ENCODE measurements around the gene HHEX. TPM values are rescaled to one million over a fixed set of nuclear protein-coding genes. Genes with fewer than 3 reads are reported as not detected.
"Not testable (repeated sequence)": the region's sequence is repeated elsewhere in the genome, so short reads cannot be mapped to it uniquely, and the experiment has no call there.

HHEX gene
- total RNA-seq, 8 experiments from 2014 or later, result 0.38 to 8.1 (median 0.56) TPM; not detected in 3

DNA sequence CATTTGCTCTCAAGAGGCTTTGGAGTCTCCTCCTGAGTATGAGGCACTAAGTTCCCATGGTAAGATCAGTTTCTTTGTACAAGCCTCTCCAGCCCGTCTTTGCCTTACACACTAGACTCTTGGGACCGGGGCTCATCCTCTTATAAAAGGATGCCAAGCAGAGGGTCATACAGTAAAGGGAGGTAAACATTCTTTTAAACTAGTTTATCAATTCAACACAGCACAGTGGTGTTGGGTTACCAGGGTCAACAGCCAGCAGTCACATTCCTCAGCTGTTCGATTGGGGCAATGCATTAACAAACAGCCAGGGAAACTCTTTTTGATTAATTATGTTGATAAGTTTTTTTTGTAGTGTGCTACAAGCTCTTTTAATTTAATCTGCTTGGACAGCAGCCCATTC lies 37.8 kb downstream of the HHEX start:
- Histone ChIP-seq H3K4me1 (replicated peaks in 1 of 2) (no peaks in the 10 kb centered on the region), H3K27ac (no peak overlapping the region), H3K4me3 (no peak overlapping the region)
- no peak for ATAC-seq (replicated peaks in 6 of 8)
- 32 to 75% (median 57%) methylated on average over 1 to 3 of the region's 3 CpGs; no CpG with 5 or more reads in 4 of the 10 experiments for WGBS, 10 experiments
- in situ Hi-C loops (cut with MboI; ENCODE audit: low pct_unique_long_range_greater_than_20kb in 2 of 9, low sequenced_read_pairs in 9 of 9, unreplicated experiment in 9 of 9), result no loop called here

- Histone ChIP-seq H3K27ac (no peak overlapping the region), H3K4me3 (no peak overlapping the region), H3K4me1 (replicated peaks in 1 of 2) (no peaks in the 10 kb centered on the region)
- ATAC-seq (replicated peaks in 6 of 8), result no peak
- WGBS, 10 experiments, result 0 to 33% (median 0%) methylated on average over 1 of the region's 2 CpGs; no CpG with 5 or more reads in 7 of the 10 experiments
- in situ Hi-C loops (cut with MboI; ENCODE audit: low pct_unique_long_range_greater_than_20kb in 2 of 9, low sequenced_read_pairs in 9 of 9, unreplicated experiment in 9 of 9), result no loop called here
Measured at GRCh38 chr10:92729886-92730285, 40.1 kb downstream of the HHEX start.

- in situ Hi-C loops (cut with MboI; ENCODE audit: low pct_unique_long_range_greater_than_20kb in 2 of 9, low sequenced_read_pairs in 9 of 9, unreplicated experiment in 9 of 9), result no loop called here
- 0 to 100% (median 60%) methylated on average over 1 to 2 of the region's 2 CpGs; no CpG with 5 or more reads in 5 of the 10 experiments for WGBS, 10 experiments
- no peak for ATAC-seq (replicated peaks in 6 of 8)
Measured at GRCh38 chr10:92732958-92733357, 43.2 kb downstream of the HHEX start.

DNA sequence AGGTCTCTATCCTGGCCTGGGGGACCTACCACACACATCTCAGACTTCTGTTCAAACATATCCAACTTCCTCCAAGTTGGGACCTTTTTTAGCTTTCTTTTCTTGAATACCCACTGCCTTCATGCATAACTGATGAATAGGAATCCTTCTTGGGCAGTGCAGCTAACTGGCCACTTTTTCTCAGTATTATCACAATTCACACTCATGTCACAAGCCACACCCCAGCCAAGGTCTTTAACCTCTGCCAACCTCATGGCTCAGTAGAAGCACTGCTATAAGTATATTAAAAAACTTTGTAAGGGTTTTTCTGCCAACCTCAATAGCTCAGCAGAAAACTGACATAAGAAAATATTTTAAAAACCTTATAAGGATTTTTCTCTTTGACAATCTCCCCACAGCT lies 44.5 kb downstream of the HHEX start:
- Histone ChIP-seq H3K4me1 (replicated peaks in 1 of 2) (no peaks in the 10 kb centered on the region), H3K27ac (no peak overlapping the region), H3K4me3 (no peak overlapping the region)
- in situ Hi-C loops (cut with MboI; ENCODE audit: low pct_unique_long_range_greater_than_20kb in 2 of 9, low sequenced_read_pairs in 9 of 9, unreplicated experiment in 9 of 9), result no loop called here
- no peak for ATAC-seq (replicated peaks in 6 of 8)

More at GRCh38 chr10:92732958-92733357, 43.2 kb downstream of the HHEX start:
- Histone ChIP-seq H3K4me3 (no peak overlapping the region), H3K4me1 (replicated peaks in 1 of 2) (no peaks in the 10 kb centered on the region), H3K27ac (no peak overlapping the region)

- 60 to 100% (median 89%) methylated on average over 1 to 3 of the region's 3 CpGs; no CpG with 5 or more reads in 5 of the 10 experiments for WGBS, 10 experiments
- ATAC-seq (replicated peaks in 6 of 8), result no peak
- in situ Hi-C loops (cut with MboI; ENCODE audit: low pct_unique_long_range_greater_than_20kb in 2 of 9, low sequenced_read_pairs in 9 of 9, unreplicated experiment in 9 of 9), result no loop called here
- H3K4me1 ChIP-seq (replicated peaks in 1 of 2), result no peaks in the 10 kb centered on the region
- H3K4me3 ChIP-seq, result no peak overlapping the region
- no peak overlapping the region for H3K27ac ChIP-seq
Measured at GRCh38 chr10:92735938-92736337, 46.2 kb downstream of the HHEX start.

DNA sequence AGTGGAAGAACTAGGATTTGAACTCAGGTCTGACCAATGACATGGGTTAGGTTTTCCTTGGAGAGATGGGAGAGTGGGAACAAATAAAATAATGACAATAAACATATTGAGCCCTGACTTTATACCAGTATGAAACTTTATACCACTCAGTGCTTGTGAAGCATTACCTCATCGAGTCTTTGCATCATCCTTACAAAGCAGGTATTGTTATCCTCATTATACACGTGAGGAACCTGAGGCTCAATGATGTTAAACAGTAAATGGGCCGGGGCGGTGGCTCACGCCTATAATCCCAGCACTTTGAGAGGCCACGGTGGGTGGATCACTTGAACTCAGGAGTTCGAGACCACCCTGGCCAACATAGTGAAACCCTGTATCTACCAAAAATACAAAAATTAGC lies 47.7 kb downstream of the HHEX start:
- WGBS, 10 experiments, result 46 to 100% (median 70%) methylated on average over 1 to 4 of the region's 7 CpGs; no CpG with 5 or more reads in 4 of the 10 experiments
- Histone ChIP-seq H3K27ac (no peak overlapping the region), H3K4me1 (replicated peaks in 1 of 2) (no peaks in the 10 kb centered on the region), H3K4me3 (no peak overlapping the region)
- no peak for ATAC-seq (replicated peaks in 6 of 8)
- in situ Hi-C loops (cut with MboI; ENCODE audit: low pct_unique_long_range_greater_than_20kb in 2 of 9, low sequenced_read_pairs in 9 of 9, unreplicated experiment in 9 of 9), result no loop called here

DNA sequence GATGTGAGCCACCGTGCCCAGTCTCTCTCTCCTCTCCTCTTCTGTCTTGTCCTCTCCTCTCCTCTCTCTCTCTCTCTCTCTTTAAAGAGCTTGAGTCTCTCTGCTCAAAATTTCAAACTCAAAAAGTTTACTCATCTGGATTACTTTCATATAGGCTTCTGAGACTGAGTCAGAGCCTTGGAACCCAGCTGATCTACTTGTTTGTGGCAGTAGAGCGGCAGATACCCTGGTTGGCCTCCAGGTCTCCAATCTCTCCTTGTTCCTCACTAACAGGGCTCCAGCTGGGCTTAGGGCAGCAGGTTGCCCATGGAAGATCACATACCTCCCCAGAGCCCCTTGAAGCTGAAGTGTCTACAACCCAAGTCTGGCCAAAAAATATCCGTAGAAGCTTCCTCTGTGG lies 51.0 kb downstream of the HHEX start:
- ATAC-seq (replicated peaks in 6 of 8), result no peak
- H3K4me3 ChIP-seq, result no peak overlapping the region
- no peaks in the 10 kb centered on the region for H3K4me1 ChIP-seq (replicated peaks in 1 of 2)
- no peak overlapping the region for H3K27ac ChIP-seq
- 67 to 100% (median 100%) methylated on average over 1 of the region's 3 CpGs; no CpG with 5 or more reads in 3 of the 10 experiments for WGBS, 10 experiments
- in situ Hi-C loops (cut with MboI; ENCODE audit: low pct_unique_long_range_greater_than_20kb in 2 of 9, low sequenced_read_pairs in 9 of 9, unreplicated experiment in 9 of 9), result no loop called here

DNA sequence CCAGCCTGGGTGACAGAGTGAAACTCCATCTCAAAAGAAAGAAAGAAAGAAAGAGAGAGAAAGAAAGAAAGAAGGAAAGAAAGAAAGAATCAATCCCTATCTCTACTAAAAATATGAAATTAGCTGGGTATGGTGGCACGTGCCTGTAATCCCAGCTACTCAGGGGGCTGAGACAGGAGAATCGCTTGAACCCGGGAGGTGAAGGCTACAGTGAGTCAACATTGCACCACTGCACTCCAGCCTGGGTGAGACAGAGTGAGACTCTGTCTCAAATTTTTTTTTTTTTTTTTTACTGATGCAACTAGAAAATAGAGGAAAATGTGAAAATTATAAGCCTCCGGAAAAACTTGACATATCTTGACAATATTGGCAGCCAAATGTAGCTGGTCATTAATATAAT lies 52.0 kb downstream of the HHEX start:
- in situ Hi-C loops (cut with MboI; ENCODE audit: low pct_unique_long_range_greater_than_20kb in 2 of 9, low sequenced_read_pairs in 9 of 9, unreplicated experiment in 9 of 9); ATAC-seq (replicated peaks in 6 of 8); H3K4me1 ChIP-seq (replicated peaks in 1 of 2); H3K27ac ChIP-seq; H3K4me3 ChIP-seq: not testable (repeated sequence)
- WGBS, 10 experiments, result 5 to 96% (median 88%) methylated on average over 2 to 4 of the region's 4 CpGs; no CpG with 5 or more reads in 1 of the 10 experiments

DNA sequence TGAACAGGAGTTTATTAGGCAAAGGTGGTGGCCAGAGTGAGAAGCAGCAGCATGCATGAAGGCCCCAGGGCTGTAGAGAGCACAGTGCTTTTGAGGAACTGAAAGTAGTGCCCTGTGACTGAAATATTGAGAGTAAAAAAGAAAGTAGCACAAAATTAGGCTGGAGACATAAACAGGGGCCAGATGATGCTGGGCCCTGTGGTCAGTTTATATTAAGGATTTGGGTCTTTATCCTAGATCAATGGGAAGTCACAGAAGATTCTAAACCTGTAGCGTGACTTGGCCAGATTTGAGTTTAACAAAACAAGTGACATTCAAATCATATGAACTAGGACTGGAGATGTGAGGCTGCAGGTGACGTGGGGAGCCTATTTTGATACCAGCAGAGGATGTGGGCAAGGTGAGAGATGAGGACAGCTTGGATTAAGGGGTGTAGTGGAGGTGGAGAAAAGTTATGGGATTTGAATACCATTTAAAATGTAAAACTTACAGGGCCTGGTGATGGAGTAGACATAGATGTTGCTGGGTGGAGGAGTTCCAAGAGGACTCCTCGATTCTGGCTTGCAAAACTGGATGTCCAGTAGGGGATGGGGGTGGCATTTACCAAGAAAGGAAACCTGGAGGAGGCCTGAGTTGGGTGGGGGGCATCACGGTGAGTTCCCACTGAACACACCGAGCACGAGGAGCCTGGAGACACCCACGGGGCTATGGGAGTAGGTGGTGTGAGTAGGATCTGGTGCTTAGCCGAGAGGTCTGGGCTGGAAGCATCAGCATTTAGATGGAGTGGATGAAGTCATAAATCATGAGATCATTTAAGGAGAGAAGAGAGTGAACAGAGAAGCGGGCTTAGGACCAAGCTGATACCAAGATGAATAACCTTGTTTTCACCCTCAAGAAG lies 52.8 kb downstream of the HHEX start:
- in situ Hi-C loops (cut with MboI; ENCODE audit: low pct_unique_long_range_greater_than_20kb in 2 of 9, low sequenced_read_pairs in 9 of 9, unreplicated experiment in 9 of 9), result no loop called here
- ATAC-seq (replicated peaks in 6 of 8), result no peak
- 37 to 83% (median 75%) methylated on average over 1 to 9 of the region's 9 CpGs; no CpG with 5 or more reads in 2 of the 10 experiments for WGBS, 10 experiments
- no peak overlapping the region for H3K27ac ChIP-seq
- no peak overlapping the region for H3K4me3 ChIP-seq
- no peaks in the 10 kb centered on the region for H3K4me1 ChIP-seq (replicated peaks in 1 of 2)

Other genes starting within 250 kb of the HHEX start
- gene IDE, start 115.9 kb upstream of the HHEX start, total RNA-seq, result 10 to 100 TPM in 6 of 8 experiments, 1 to 10 TPM in 2; 8.3 to 46.8 (median 18.3) TPM
- gene KIF11, start 96.8 kb upstream of the HHEX start, total RNA-seq, result 10 to 100 TPM in 3 of 8 experiments, 1 to 10 TPM in 4, under 1 TPM in 1; 0.92 to 36.9 (median 2.5) TPM
- gene EXOC6, start 158.6 kb downstream of the HHEX start, total RNA-seq, result 10 to 100 TPM in 5 of 8 experiments, 1 to 10 TPM in 3; 1.9 to 24.3 (median 14.6) TPM

Measured in motor neuron (in vitro differentiated cells).